K562 (cell line): ENCODE results near the gene TGOLN2. TPM values are rescaled to one million over a fixed set of nuclear protein-coding genes. Genes with fewer than 3 reads are reported as not detected.

Source experiments
- ATAC-seq: fragments of 200-7000 bp; cut with Tn5 transposase; 3 replicates; pipeline ENCODE4 v1.9.1; 2020; ENCODE audit warnings: moderate library complexity
- BruUV-seq: library from RNA; stranded (reverse); fragments of 400-500 nt; replicated peaks from 2 replicates; lab custom pipeline; 2021; lab: Mats Ljungman, UMichigan
- CTCF ChIA-PET: fragments of 300-600 bp; formaldehyde crosslinking; extraction: SDS; loops from one replicate; lab custom pipeline; 2021; ENCODE audit warnings: low intra/inter-chr PET ratio; lab: Yijun Ruan, JAX
- POLR2A ChIA-PET: fragments of 300-600, 350-650 bp; sonication (Branson Sonifier 250); formaldehyde crosslinking; extraction: SDS; loops from one replicate; lab custom pipeline; 2021; ENCODE audit warnings: antibody characterized with exemption, inconsistent platforms; lab: Yijun Ruan, JAX
- DNase-seq, 4 experiments: peaks; one replicate each; pipeline versions ENCODE4 v3.0.0 to v3.0.0-alpha.2; 2011 to 2018; ENCODE audit warnings: low spot score in 3 of 4, mixed read lengths in 3 of 4; ENCODE audit errors: extremely low read depth in 1 of 4
- FAIRE-seq: peaks from 2 replicates; lab custom pipeline; 2011; peaks lifted over from hg19 to GRCh38; lab: Jason Lieb, UNC
- H2AFZ ChIP-seq: 2 replicates; pipeline ENCODE4 v1.6.0; 2011; ENCODE audit warnings: low read depth, low read length, control low read depth, inconsistent platforms
- H3K27ac ChIP-seq: fragments of 200-600 bp; 3 replicates; pipeline ENCODE4 v1.8.0; 2011; ENCODE audit warnings: low read depth, mild to moderate bottlenecking, control low read depth, inconsistent platforms, low read length, moderate library complexity, mixed read lengths; ENCODE audit errors: extremely low read depth
- H3K27me3 ChIP-seq, 2 experiments: fragments of 300-600 bp in 1 of 2; 2 replicates in 1 of 2; 3 replicates in 1 of 2; pipeline versions ENCODE4 v1.6.0 to v1.8.0; 2011; ENCODE audit warnings: inconsistent platforms in 2 of 2, low read length in 2 of 2, mild to moderate bottlenecking in 1 of 2, mixed read lengths in 1 of 2, moderate library complexity in 1 of 2; ENCODE audit not compliant: control insufficient read depth in 2 of 2, insufficient read depth in 2 of 2
- H3K36me3 ChIP-seq: fragments of 300-600 bp; 3 replicates; pipeline ENCODE4 v1.8.0; 2011; ENCODE audit warnings: mild to moderate bottlenecking, low read length, inconsistent platforms; ENCODE audit not compliant: control insufficient read depth, insufficient read depth
- H3K4me1 ChIP-seq, 2 experiments: fragments of 200-600 bp in 1 of 2; replicated peaks in 1 of 2; 2 replicates in 1 of 2; 3 replicates in 1 of 2; pipeline versions ENCODE4 v1.5.1 to v1.8.0; 2011; ENCODE audit warnings: inconsistent platforms in 2 of 2, low read length in 2 of 2, mild to moderate bottlenecking in 1 of 2, mixed read lengths in 1 of 2, moderate library complexity in 1 of 2; ENCODE audit not compliant: control insufficient read depth in 2 of 2, insufficient read depth in 2 of 2
- H3K4me2 ChIP-seq: 2 replicates; pipeline ENCODE4 v1.6.1; 2011; ENCODE audit warnings: low read length, control low read depth, inconsistent platforms, mixed read lengths; ENCODE audit not compliant: insufficient read depth
- H3K4me3 ChIP-seq: fragments of 200-600 bp; sonication (generic), shearing (Covaris generic); 2 replicates; pipeline ENCODE4 v1.5.1; 2016; ENCODE audit warnings: control low read depth, inconsistent platforms
- H3K79me2 ChIP-seq: fragments of 200-600 bp; 3 replicates; pipeline ENCODE4 v1.8.0; 2011; ENCODE audit warnings: low read length, inconsistent platforms; ENCODE audit not compliant: control insufficient read depth, insufficient read depth
- H3K9ac ChIP-seq, 2 experiments: 2 replicates each; pipeline versions ENCODE4 v1.6.0 to v1.6.1; 2011; ENCODE audit warnings: low read depth in 2 of 2, low read length in 2 of 2, control low read depth in 1 of 2, inconsistent platforms in 1 of 2, mild to moderate bottlenecking in 1 of 2, mixed read lengths in 1 of 2; ENCODE audit not compliant: insufficient read depth in 1 of 2
- H3K9me1 ChIP-seq: one replicate; pipeline ENCODE4 v1.6.0; 2011; ENCODE audit warnings: inconsistent platforms, mild to moderate bottlenecking, low read length, moderate library complexity; ENCODE audit not compliant: control insufficient read depth, insufficient read depth
- H3K9me3 ChIP-seq: replicated peaks from 2 replicates; pipeline ENCODE4 v1.5.1; 2011; ENCODE audit warnings: low read depth, low read length, inconsistent platforms; ENCODE audit not compliant: control insufficient read depth, insufficient read depth
- H4K20me1 ChIP-seq: replicated peaks from 2 replicates; pipeline ENCODE4 v1.6.1; 2011; ENCODE audit warnings: low read length, inconsistent platforms, mixed read lengths; ENCODE audit not compliant: control insufficient read depth, insufficient read depth
- ATF3 ChIP-seq, 2 experiments: fragments of 450-650 bp in 1 of 2; sonication (generic) in 1 of 2; formaldehyde crosslinking in 1 of 2; IDR thresholded peaks in 1 of 2; conservative IDR thresholded peaks in 1 of 2; 2 replicates each; pipeline versions ENCODE4 v1.6.1 to v1.8.1; 2016 to 2023; ENCODE audit warnings: mild to moderate bottlenecking in 2 of 2, moderate library complexity in 2 of 2, inconsistent platforms in 1 of 2, missing genetic modification reagents in 1 of 2
- CTBP1 ChIP-seq: fragments of 450-650 bp; IDR thresholded peaks from 2 replicates; pipeline ENCODE4 v1.6.1; 2016; ENCODE audit warnings: borderline replicate concordance
- DIDO1 ChIP-seq: fragments of 450-650 bp; IDR thresholded peaks from 2 replicates; pipeline ENCODE4 v1.6.1; 2016; ENCODE audit warnings: low read depth, missing biosample characterization, missing genetic modification characterization
- JUND ChIP-seq, 2 experiments: IDR thresholded peaks; 2 replicates in 1 of 2; 3 replicates in 1 of 2; pipeline ENCODE4 v1.6.1; 2011; ENCODE audit warnings: borderline replicate concordance in 2 of 2, low read depth in 2 of 2, low read length in 2 of 2, improper control_type of control experiment in 1 of 2, missing biosample characterization in 1 of 2, missing genetic modification characterization in 1 of 2, missing genetic modification reagents in 1 of 2
- KDM1A ChIP-seq, 2 experiments: fragments of 450-650 bp; IDR thresholded peaks; 2 replicates each; pipeline ENCODE4 v1.6.1; 2016; ENCODE audit warnings: mild to moderate bottlenecking in 2 of 2
- NFIC ChIP-seq: fragments of 450-650 bp; IDR thresholded peaks from 2 replicates; pipeline ENCODE4 v1.6.1; 2017; ENCODE audit warnings: mild to moderate bottlenecking, inconsistent platforms
- NFIX ChIP-seq: fragments of 250-450 bp; sonication (Bioruptor Pico); IDR thresholded peaks from 2 replicates; pipeline ENCODE4 v1.4.0; 2020; ENCODE audit warnings: low read depth, mild to moderate bottlenecking, moderate library complexity
- ZC3H8 ChIP-seq: fragments of 450-650 bp; IDR thresholded peaks from 2 replicates; pipeline ENCODE4 v1.6.1; 2017
- WGBS: fragments of 100-300 bp; shearing (Covaris generic); methylation state at CpG from one replicate; pipeline ENCODE4 v1.1.6; 2016; ENCODE audit warnings: low coverage, mixed read lengths; ENCODE audit not compliant: insufficient coverage; ENCODE audit errors: missing lambda C conversion rate; 5-methylcytosine and 5-hydroxymethylcytosine counted together
- in situ Hi-C: fragments of 300-500 bp; cut with MboI; formaldehyde crosslinking; loops from 4 replicates; pipeline ENCODE4 v1.15.0; 2018; ENCODE audit warnings: inconsistent platforms, mixed read lengths
- intact Hi-C: fragments of 100-400 bp; cut with micrococcal nuclease; formaldehyde crosslinking; loops from 2 replicates; pipeline ENCODE4 v1.14.2; 2022
- polyA plus RNA-seq, 8 experiments: library from polyadenylated mRNA; depleted of rRNA in 4 of 8; stranded (reverse) in 5 of 8; unstranded in 3 of 8; fragments of >200 nt; fragmentation: Nextera tagmentation in 2 of 8; fragmentation: Illumina TruSeq in 1 of 8; extraction: Ambion mirVana in 2 of 8; extraction: Trizol in 1 of 8; gene quantifications; 2 replicates each; pipeline versions ENCODE4 v1.2.1 to v1.2.3, GENCODE V29; 2011 to 2014; ENCODE audit warnings: inconsistent platforms in 1 of 8, missing spikeins in 1 of 8
- total RNA-seq, 7 experiments: library from RNA; depleted of rRNA in 6 of 7; stranded (reverse); fragments of >200 nt in 6 of 7; fragmentation: Illumina TruSeq in 2 of 7; extraction: Trizol in 2 of 7; gene quantifications; 2 replicates each; pipeline versions ENCODE4 v1.2.1 to v1.2.3, GENCODE V29; 2011 to 2021; ENCODE audit warnings: low replicate concordance in 1 of 7

The TGOLN2 gene
- total and polyA plus RNA-seq, 9 of the 15 experiments (the other 6 are each of a cell fraction or from before 2014, with no cell fraction given), result 13.0 to 66.5 (median 35.9) TPM

- no peak overlapping the region for H3K4me3 ChIP-seq
- intact Hi-C loops, result no loop called here
Measured at GRCh38 chr2:85273738-85274731, 53.8 kb downstream of the TGOLN2 start.

More at GRCh38 chr2:85273738-85274731, 53.8 kb downstream of the TGOLN2 start:
- H3K27me3 ChIP-seq, result peaks cover 65 to 87% of the 10 kb centered on the region in 2 experiments
- H3K27ac ChIP-seq, result no peak overlapping the region
- no peak for FAIRE-seq
- H2AFZ ChIP-seq, result no peak overlapping the region
- H3K9me3 ChIP-seq, result no peaks in the 10 kb centered on the region
- H4K20me1 ChIP-seq, result 0 out of 2 replicates have a peak, but pooled peaks cover 16% of the 10 kb centered on the region
- peak overlapping the region in 1 of 2 experiments; percentile 37; a peak in 1 of 4 replicates for H3K9ac ChIP-seq
- H3K4me1 ChIP-seq, result no peaks in the 10 kb centered on the region
- in situ Hi-C loops, result no loop called here
- ChIA-PET POLR2A (interaction anchor here (0.6 kb wide), 2 partner anchors 155 to 445 kb away, joined by 3 to 4 read pairs; no protein-coding TSS in a partner anchor), CTCF (no interaction called here)
- no peak overlapping the region for H3K4me2 ChIP-seq
- 3% methylated on average over 20 of the region's 21 CpGs for WGBS
- peak in 1 of 4 experiments; percentile 23 for DNase-seq
- no peaks in the 10 kb centered on the region for H3K9me1 ChIP-seq
- ATAC-seq, result no peak
- TF ChIP-seq NFIC (peak; percentile 98), NFIX (CRISPR knock-in tag) (peak; percentile 69), DIDO1 (tag) (no peak), KDM1A (IDR thresholded peaks at IDR 0.05) (0 out of 4 replicates have a peak, but pooled peaks have one; percentile 7 to 23), CTBP1 (0 out of 2 replicates have a peak, but pooled peaks have one; percentile 24), ZC3H8 (no peak), ATF3 (IDR thresholded peaks at IDR 0.05) (peak; percentile 46; the same call in 1 of the 2 replicates), ATF3 (CRISPR knock-in tag; conservative IDR thresholded peaks at IDR 0.05) (no peak), JUND (IDR thresholded peaks at IDR 0.05; ENCODE audit: borderline replicate concordance, low read depth, low read length) (peak; percentile 45; the same call in 1 of the 2 replicates), JUND (tag; IDR thresholded peaks at IDR 0.05; ENCODE audit: borderline replicate concordance, low read depth, low read length) (no peak)
- H3K79me2 ChIP-seq, result no peaks in the 10 kb centered on the region
- no TSS peak for BruUV-seq
- no peaks in the 10 kb centered on the region for H3K36me3 ChIP-seq
